ENCODE measurements around the gene MED29. TPM values are rescaled to one million over a fixed set of nuclear protein-coding genes. Genes with fewer than 3 reads are reported as not detected.

The MED29 gene
- total RNA-seq, 1 experiment from 2014 or later: 17.0 TPM

- H3K79me2 ChIP-seq (ENCODE audit: low read length): peaks cover 53% of the 10 kb centered on the region
- TSS peak; percentile 96 for BruUV-seq (replicated peaks)
- peaks cover 30% of the 10 kb centered on the region for H3K4me1 ChIP-seq (ENCODE audit: insufficient read depth, low read length)
- H3F3A ChIP-seq (ENCODE audit: low read length, unreplicated experiment): no peaks in the 10 kb centered on the region
- CTCF ChIA-PET: interaction anchor here (0.7 kb wide), 1 partner anchor 88 kb away, joined by 4 read pairs; no protein-coding TSS in a partner anchor
- no peaks in the 10 kb centered on the region for H3K9me3 ChIP-seq (ENCODE audit: low read length)
- no peaks in the 10 kb centered on the region for H3K27me3 ChIP-seq (ENCODE audit: low read length)
- POLR2A ChIA-PET (ENCODE audit: unreplicated experiment): interaction anchor here (1.0 kb wide), 1 partner anchor 9 kb away, joined by 4 read pairs; the partner anchor contains the start of gene RPS16
- peak overlapping the region; percentile 71 for H2AFZ ChIP-seq (ENCODE audit: low read length)
- peak overlapping the region; percentile 92 for H3K4me2 ChIP-seq (ENCODE audit: low read length)
- no peak for ATAC-seq
- H3K36me3 ChIP-seq (ENCODE audit: low read depth, low read length): peaks cover 2% of the 10 kb centered on the region; the same call in 1 of the 2 replicates
- peak overlapping the region; percentile 79 for H3K27ac ChIP-seq (ENCODE audit: low read length)
- no peaks in the 10 kb centered on the region for H3K9me2 ChIP-seq (replicated peaks; ENCODE audit: low read length)
- H3K4me3 ChIP-seq (ENCODE audit: low read length): peak overlapping the region; percentile 93
- peaks cover 14% of the 10 kb centered on the region; the same call in 1 of the 2 replicates for H4K20me1 ChIP-seq (ENCODE audit: low read length)
- DNase-seq: no peak
- peak overlapping the region; percentile 97 for H3K9ac ChIP-seq (ENCODE audit: low read length)
- no peak for TF ChIP-seq EZH2phosphoT487 (IDR thresholded peaks at IDR 0.05; ENCODE audit: borderline replicate concordance, low read length)
- no peak for TF ChIP-seq EZH2 (IDR thresholded peaks at IDR 0.05; ENCODE audit: low read length, unreplicated experiment)
- TF ChIP-seq CTCF (conservative IDR thresholded peaks at IDR 0.05; ENCODE audit: low read depth, low read length): no peak
- intact Hi-C loops (cut with micrococcal nuclease): no loop called here
These were observed 53.5 kb downstream of the MED29 start for GRCh38 chr19:39444598-39445195.

- H2AFZ ChIP-seq (ENCODE audit: low read length): peak within 1 kb of the TSS; percentile 71
These were observed 54.3 kb downstream of the MED29 start, which contains the start of gene SUPT5H for GRCh38 chr19:39445196-39446111. SUPT5H (plus strand) TSS chr19:39445582; CDS start chr19:39445891, 309 bp downstream.

More at GRCh38 chr19:39445196-39446111, 54.3 kb downstream of the MED29 start, which contains the start of gene SUPT5H:
- H3K36me3 ChIP-seq (ENCODE audit: low read depth, low read length): peaks cover 2% of the 10 kb centered on the region; the same call in 1 of the 2 replicates
- H3K27ac ChIP-seq (ENCODE audit: low read length): peak within 1 kb of the TSS; percentile 79
- no peaks in the 10 kb centered on the region for H3K27me3 ChIP-seq (ENCODE audit: low read length)
- ChIA-PET CTCF (interaction anchor here (0.7 kb wide), 1 partner anchor 87 kb away, joined by 4 read pairs; no protein-coding TSS in a partner anchor), POLR2A (ENCODE audit: unreplicated experiment) (interaction anchor here (1.0 kb wide), 1 partner anchor 10 kb away, joined by 4 read pairs; the partner anchor contains the start of gene RPS16)
- peak within 1 kb of the TSS; percentile 97 for H3K9ac ChIP-seq (ENCODE audit: low read length)
- no peaks in the 10 kb centered on the region for H3K9me2 ChIP-seq (replicated peaks; ENCODE audit: low read length)
- ATAC-seq (peak; percentile 90), DNase-seq (peak; percentile 96)
- peaks cover 30% of the 10 kb centered on the region for H3K4me1 ChIP-seq (ENCODE audit: insufficient read depth, low read length)
- peak within 1 kb of the TSS; percentile 93 for H3K4me3 ChIP-seq (ENCODE audit: low read length)
- no peak for TF ChIP-seq CTCF (conservative IDR thresholded peaks at IDR 0.05; ENCODE audit: low read depth, low read length)
- no peak for TF ChIP-seq EZH2phosphoT487 (IDR thresholded peaks at IDR 0.05; ENCODE audit: borderline replicate concordance, low read length)
- no peak for TF ChIP-seq EZH2 (IDR thresholded peaks at IDR 0.05; ENCODE audit: low read length, unreplicated experiment)
- intact Hi-C loops (cut with micrococcal nuclease): no loop called here
- H4K20me1 ChIP-seq (ENCODE audit: low read length): peaks cover 14% of the 10 kb centered on the region; the same call in 1 of the 2 replicates
- TSS peak; percentile 81 for BruUV-seq (replicated peaks)
- H3K79me2 ChIP-seq (ENCODE audit: low read length): peaks cover 61% of the 10 kb centered on the region
- H3K4me2 ChIP-seq (ENCODE audit: low read length): peak within 1 kb of the TSS; percentile 92
- no peaks in the 10 kb centered on the region for H3F3A ChIP-seq (ENCODE audit: low read length, unreplicated experiment)
- no peaks in the 10 kb centered on the region for H3K9me3 ChIP-seq (ENCODE audit: low read length)

All from PC-3 (cell line).